ENCODE results near the gene CCT6A. TPM values are rescaled to one million over a fixed set of nuclear protein-coding genes. Genes with fewer than 3 reads are reported as not detected.

The CCT6A gene
- total and polyA plus RNA-seq, 9 of the 15 experiments (the other 6 are each of a cell fraction or from before 2014, with no cell fraction given), result 244 to 708 (median 387) TPM

DNA sequence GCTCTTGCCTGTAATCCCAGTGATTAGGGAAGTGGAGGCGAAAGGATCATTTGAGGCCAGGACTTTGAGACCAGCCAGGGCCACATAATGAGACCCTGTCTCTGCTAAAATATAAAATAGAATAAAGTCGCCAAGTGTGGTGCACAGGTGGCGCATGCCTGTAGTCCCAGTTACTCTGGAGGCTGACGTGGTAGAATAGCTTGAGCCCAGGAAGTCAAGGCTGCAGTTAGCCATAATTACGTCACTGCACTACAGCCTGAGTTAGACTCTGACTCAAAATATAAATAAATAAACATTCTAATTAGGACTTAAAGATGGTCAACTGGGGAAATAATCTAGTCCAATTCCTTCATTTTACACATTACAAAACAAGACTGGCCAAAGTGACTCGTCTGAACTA is 53.9 kb downstream of the CCT6A start (continued):
- no peak; the same call in 1 of the 2 replicates for TF ChIP-seq CREB3L1 (IDR thresholded peaks at IDR 0.05; ENCODE audit: borderline replicate concordance, low read depth)
- TF ChIP-seq HDAC2 (IDR thresholded peaks at IDR 0.05), result no peak
- no peak for TF ChIP-seq TCF7L2 (IDR thresholded peaks at IDR 0.05; ENCODE audit: low read depth, low read length)
- TF ChIP-seq NBN (IDR thresholded peaks at IDR 0.05; ENCODE audit: low read depth), result no peak
- TF ChIP-seq ERF (CRISPR knock-in tag; IDR thresholded peaks at IDR 0.05), result no peak
- no peak for TF ChIP-seq KLF1 (tag; IDR thresholded peaks at IDR 0.05)
- TF ChIP-seq EGR1 (conservative IDR thresholded peaks at IDR 0.05), result no peak
- no peak for TF ChIP-seq ESRRA (IDR thresholded peaks at IDR 0.05; ENCODE audit: borderline replicate concordance, low read depth)
- TF ChIP-seq SRSF7 (optimal IDR thresholded peaks at IDR 0.05; ENCODE audit: low read depth, low read length), result no peak
- TF ChIP-seq CREB1 (IDR thresholded peaks at IDR 0.05), result peak; percentile 62; the same call in 1 of the 2 replicates
- TF ChIP-seq CREB1 (CRISPR knock-in tag; IDR thresholded peaks at IDR 0.05), result no peak
- TF ChIP-seq YBX1 (IDR thresholded peaks at IDR 0.05), result no peak
- no peak for TF ChIP-seq PPARD (CRISPR knock-in tag; IDR thresholded peaks at IDR 0.05)
- TF ChIP-seq RHOXF2B (CRISPR knock-in tag; conservative IDR thresholded peaks at IDR 0.05), result no peak
- TF ChIP-seq E2F3 (CRISPR knock-in tag; IDR thresholded peaks at IDR 0.05), result no peak
- no peak for TF ChIP-seq USF1 (CRISPR knock-in tag; IDR thresholded peaks at IDR 0.05)
- TF ChIP-seq FOS (IDR thresholded peaks at IDR 0.05; ENCODE audit: extremely low read depth, insufficient read length), result no peak
- TF ChIP-seq, protein P1, sequence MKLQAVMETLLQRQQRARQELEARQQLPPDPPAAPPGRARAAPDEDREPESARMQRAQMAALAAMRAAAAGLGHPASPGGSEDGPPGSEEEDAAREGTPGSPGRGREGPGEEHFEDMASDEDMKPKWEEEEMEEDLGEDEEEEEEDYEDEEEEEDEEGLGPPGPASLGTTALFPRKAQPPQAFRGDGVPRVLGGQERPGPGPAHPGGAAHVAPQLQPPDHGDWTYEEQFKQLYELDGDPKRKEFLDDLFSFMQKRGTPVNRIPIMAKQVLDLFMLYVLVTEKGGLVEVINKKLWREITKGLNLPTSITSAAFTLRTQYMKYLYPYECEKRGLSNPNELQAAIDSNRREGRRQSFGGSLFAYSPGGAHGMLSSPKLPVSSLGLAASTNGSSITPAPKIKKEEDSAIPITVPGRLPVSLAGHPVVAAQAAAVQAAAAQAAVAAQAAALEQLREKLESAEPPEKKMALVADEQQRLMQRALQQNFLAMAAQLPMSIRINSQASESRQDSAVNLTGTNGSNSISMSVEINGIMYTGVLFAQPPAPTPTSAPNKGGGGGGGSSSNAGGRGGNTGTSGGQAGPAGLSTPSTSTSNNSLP (IDR thresholded peaks at IDR 0.05; ENCODE audit: borderline replicate concordance, low read depth, low read length), result no peak
- no peak for TF ChIP-seq SMARCA5 (IDR thresholded peaks at IDR 0.05)
- no peak for TF ChIP-seq ATF1 (CRISPR knock-in tag; IDR thresholded peaks at IDR 0.05)
- TF ChIP-seq ATF1 (tag; IDR thresholded peaks at IDR 0.05), result peak; percentile 69
- peak; percentile 67 for TF ChIP-seq SPI1 (IDR thresholded peaks at IDR 0.05; ENCODE audit: borderline replicate concordance, low read depth, low read length)
- TF ChIP-seq ZNF696 (CRISPR knock-in tag; conservative IDR thresholded peaks at IDR 0.05), result no peak
- no peak for TF ChIP-seq HMGN3 (IDR thresholded peaks at IDR 0.05; ENCODE audit: borderline replicate concordance, extremely low read depth, insufficient read length, low read depth, low read length)
- TF ChIP-seq, protein P2, sequence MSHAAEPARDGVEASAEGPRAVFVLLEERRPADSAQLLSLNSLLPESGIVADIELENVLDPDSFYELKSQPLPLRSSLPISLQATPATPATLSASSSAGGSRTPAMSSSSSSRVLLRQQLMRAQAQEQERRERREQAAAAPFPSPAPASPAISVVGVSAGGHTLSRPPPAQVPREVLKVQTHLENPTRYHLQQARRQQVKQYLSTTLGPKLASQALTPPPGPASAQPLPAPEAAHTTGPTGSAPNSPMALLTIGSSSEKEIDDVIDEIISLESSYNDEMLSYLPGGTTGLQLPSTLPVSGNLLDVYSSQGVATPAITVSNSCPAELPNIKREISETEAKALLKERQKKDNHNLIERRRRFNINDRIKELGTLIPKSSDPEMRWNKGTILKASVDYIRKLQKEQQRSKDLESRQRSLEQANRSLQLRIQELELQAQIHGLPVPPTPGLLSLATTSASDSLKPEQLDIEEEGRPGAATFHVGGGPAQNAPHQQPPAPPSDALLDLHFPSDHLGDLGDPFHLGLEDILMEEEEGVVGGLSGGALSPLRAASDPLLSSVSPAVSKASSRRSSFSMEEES (CRISPR knock-in tag; IDR thresholded peaks at IDR 0.05), result no peak
- no peak for TF ChIP-seq SMAD2 (IDR thresholded peaks at IDR 0.05; ENCODE audit: low read depth, low read length)
- no peak for TF ChIP-seq RAD51 (IDR thresholded peaks at IDR 0.05; ENCODE audit: borderline replicate concordance, low read depth)
- TF ChIP-seq RUNX1 (IDR thresholded peaks at IDR 0.05; ENCODE audit: low read depth), result no peak
